ENCODE data around the gene TTC39B.

The TTC39B gene

DNA sequence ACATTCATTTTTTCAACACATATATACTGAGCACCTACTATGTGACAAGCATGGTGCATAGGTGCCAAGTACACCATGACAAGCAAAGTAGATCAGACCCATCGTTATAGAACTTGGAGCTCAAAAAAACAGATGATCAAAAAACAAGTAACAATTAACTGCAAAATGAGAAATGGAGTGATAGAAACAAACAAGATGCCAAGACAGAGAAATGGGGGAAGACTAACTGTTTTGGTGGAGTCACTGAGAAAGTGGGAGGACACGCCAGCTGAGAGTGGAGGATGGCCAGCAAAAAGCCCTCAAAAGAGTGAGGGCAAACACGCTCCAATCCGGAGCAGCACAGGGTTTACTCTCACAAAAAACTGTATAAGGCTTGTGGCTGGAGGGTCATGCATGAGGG lies 50.6 kb downstream of the TTC39B start:
- Histone ChIP-seq H3K36me3 (ENCODE audit: insufficient read depth, low read length) (no peaks in the 10 kb centered on the region), H3K4me2 (ENCODE audit: low read length) (no peak overlapping the region), H3K4me3 (ENCODE audit: low read length) (no peak overlapping the region), H3K27me3 (ENCODE audit: control insufficient read depth, insufficient read depth, low read length) (no peaks in the 10 kb centered on the region), H3K9me3 (replicated peaks; ENCODE audit: low read length) (no peaks in the 10 kb centered on the region), H3K4me1 (ENCODE audit: control insufficient read depth, insufficient read depth, low read length) (peaks cover 8% of the 10 kb centered on the region), H3K9ac (ENCODE audit: low read depth, low read length) (no peak overlapping the region)

DNA sequence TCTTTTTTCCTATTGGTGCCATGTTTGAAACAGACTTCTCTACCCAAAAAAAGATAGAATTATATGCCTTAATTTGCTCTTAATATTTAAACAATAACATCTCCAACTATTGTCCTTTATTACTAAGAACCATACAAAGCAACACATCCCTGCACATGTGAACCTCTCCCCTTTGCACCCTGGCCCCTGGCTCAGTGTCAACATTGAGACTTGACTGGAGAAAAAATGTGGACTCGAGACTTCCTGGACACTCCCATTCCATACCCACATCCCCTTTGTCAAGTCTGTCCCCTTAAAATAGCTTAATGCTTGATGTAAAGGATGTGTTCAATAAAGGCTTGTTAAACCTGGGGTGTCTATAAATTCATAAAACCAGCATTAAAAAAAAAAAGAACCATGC lies 53.2 kb downstream of the TTC39B start:
- Histone ChIP-seq H3K4me2 (ENCODE audit: low read length) (no peak overlapping the region), H3K4me3 (ENCODE audit: low read length) (no peak overlapping the region), H3K9ac (ENCODE audit: low read depth, low read length) (no peak overlapping the region), H3K9me3 (replicated peaks; ENCODE audit: low read length) (no peaks in the 10 kb centered on the region), H3K36me3 (ENCODE audit: insufficient read depth, low read length) (no peaks in the 10 kb centered on the region), H3K27me3 (ENCODE audit: control insufficient read depth, insufficient read depth, low read length) (no peaks in the 10 kb centered on the region), H3K4me1 (ENCODE audit: control insufficient read depth, insufficient read depth, low read length) (peaks cover 22% of the 10 kb centered on the region)

DNA sequence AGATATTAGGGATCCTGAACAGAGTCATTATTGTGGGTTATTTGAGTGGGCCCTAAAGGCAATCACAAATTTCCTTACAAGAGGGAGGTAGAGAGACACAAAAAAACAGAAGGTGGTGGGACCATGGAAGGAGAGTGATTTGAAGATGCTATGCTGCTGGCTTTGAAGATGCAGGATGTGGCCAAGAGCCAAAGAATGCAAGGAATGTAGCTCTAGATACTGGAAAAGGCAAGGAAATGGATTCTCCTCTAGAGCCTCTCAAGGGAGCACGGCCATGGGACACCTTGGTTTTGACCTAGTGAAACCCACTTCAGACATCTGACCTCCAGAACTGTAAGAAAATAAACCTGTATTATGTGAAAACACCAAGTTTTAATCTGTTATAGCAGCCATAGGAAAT lies 53.8 kb downstream of the TTC39B start:
- Histone ChIP-seq H3K4me1 (ENCODE audit: control insufficient read depth, insufficient read depth, low read length) (peaks cover 28% of the 10 kb centered on the region), H3K9ac (ENCODE audit: low read depth, low read length) (no peak overlapping the region), H3K4me3 (ENCODE audit: low read length) (no peak overlapping the region), H3K27me3 (ENCODE audit: control insufficient read depth, insufficient read depth, low read length) (no peaks in the 10 kb centered on the region), H3K36me3 (ENCODE audit: insufficient read depth, low read length) (no peaks in the 10 kb centered on the region), H3K9me3 (replicated peaks; ENCODE audit: low read length) (no peaks in the 10 kb centered on the region), H3K4me2 (ENCODE audit: low read length) (no peak overlapping the region)

DNA sequence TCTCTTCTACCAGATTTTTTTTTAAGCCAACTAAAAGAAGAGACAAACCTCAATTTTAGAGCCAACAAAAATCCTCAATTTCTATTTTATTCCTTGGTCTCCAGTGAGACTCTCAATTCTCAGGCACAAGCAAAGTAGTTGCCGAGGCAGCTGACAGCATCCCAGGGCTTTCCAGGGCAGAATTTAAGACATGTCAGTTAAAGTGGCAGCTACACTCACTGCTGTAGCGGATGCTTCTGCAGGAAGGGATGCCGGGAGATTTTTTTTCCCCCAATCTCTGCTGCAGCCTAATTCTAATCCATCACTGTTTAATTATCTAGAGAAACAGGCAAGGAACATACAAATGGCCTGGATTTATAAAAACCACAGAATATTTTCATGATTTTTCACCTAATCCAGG lies 57.0 kb downstream of the TTC39B start:
- no peak overlapping the region for H3K4me3 ChIP-seq (ENCODE audit: low read length)
- H3K9me3 ChIP-seq (replicated peaks; ENCODE audit: low read length): no peaks in the 10 kb centered on the region
- no peaks in the 10 kb centered on the region for H3K27me3 ChIP-seq (ENCODE audit: control insufficient read depth, insufficient read depth, low read length)
- no peaks in the 10 kb centered on the region for H3K36me3 ChIP-seq (ENCODE audit: insufficient read depth, low read length)
- peak overlapping the region; percentile 68 for H3K4me2 ChIP-seq (ENCODE audit: low read length)
- H3K9ac ChIP-seq (ENCODE audit: low read depth, low read length): peak overlapping the region; percentile 35
- peaks cover 60% of the 10 kb centered on the region for H3K4me1 ChIP-seq (ENCODE audit: control insufficient read depth, insufficient read depth, low read length)

DNA sequence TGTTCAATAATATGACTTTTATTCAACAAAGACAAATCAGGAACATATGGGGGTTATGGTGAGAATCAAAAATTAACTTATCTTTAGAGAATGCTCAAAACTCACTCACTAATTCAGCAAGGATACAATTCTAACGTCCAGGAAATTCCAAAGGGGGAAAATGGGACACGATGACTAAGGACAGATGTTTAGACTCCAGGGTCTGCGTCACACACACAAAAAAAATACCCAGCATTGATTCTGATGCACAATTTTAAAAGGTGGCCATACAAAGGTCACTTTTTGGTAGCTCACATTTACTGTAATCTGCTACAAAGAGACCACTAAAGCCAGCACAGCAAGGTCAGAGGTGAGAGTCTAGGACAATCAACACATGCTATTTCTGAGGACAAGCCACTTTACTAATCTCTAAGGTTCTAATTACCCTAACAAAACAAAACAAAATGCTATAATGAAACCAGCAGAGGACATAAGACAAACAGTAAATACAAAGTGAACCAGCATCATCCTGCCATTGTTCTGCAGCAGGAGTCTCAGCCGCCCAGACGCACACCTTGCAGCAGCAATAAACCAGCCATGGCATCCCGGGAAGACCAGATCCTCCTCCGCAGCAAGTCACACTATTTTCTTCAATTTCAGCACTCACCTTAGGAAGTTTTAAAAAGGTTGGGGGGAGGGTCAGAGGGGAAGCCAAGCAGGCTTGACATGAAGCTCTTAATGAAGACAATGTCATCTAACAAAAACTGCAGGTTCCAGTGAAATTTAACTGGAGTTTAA lies 57.8 kb downstream of the TTC39B start:
- H3K4me3 ChIP-seq (ENCODE audit: low read length): peak overlapping the region; percentile 52
- H3K36me3 ChIP-seq (ENCODE audit: insufficient read depth, low read length): no peaks in the 10 kb centered on the region
- H3K9me3 ChIP-seq (replicated peaks; ENCODE audit: low read length): no peaks in the 10 kb centered on the region
- peak overlapping the region; percentile 36 for H3K9ac ChIP-seq (ENCODE audit: low read depth, low read length)
- H3K4me2 ChIP-seq (ENCODE audit: low read length): peak overlapping the region; percentile 68
- peaks cover 68% of the 10 kb centered on the region for H3K4me1 ChIP-seq (ENCODE audit: control insufficient read depth, insufficient read depth, low read length)
- H3K27me3 ChIP-seq (ENCODE audit: control insufficient read depth, insufficient read depth, low read length): no peaks in the 10 kb centered on the region

DNA sequence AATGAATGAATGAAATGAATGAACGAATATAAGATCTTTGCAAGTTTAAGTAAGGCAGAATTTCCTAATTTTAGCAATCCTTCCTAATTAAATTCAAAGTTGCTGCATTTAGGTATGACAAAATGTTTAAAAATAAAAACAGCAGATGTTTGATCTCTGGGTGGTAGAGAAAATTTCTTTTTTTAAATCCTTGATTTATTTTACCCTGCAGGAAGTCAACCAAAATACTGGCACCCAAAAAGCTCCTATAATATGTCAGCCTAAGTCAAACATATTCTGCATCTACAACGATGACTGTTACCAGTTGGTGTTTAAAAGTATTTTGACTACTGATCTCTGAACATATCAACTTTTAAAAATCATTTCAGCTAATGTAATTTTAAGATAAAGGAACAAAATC lies 58.4 kb downstream of the TTC39B start:
- peaks cover 74% of the 10 kb centered on the region for H3K4me1 ChIP-seq (ENCODE audit: control insufficient read depth, insufficient read depth, low read length)
- H3K27me3 ChIP-seq (ENCODE audit: control insufficient read depth, insufficient read depth, low read length): no peaks in the 10 kb centered on the region
- no peaks in the 10 kb centered on the region for H3K36me3 ChIP-seq (ENCODE audit: insufficient read depth, low read length)
- H3K9me3 ChIP-seq (replicated peaks; ENCODE audit: low read length): no peaks in the 10 kb centered on the region
- H3K4me2 ChIP-seq (ENCODE audit: low read length): peak overlapping the region; percentile 68
- no peak overlapping the region for H3K4me3 ChIP-seq (ENCODE audit: low read length)
- peak overlapping the region; percentile 36 for H3K9ac ChIP-seq (ENCODE audit: low read depth, low read length)

DNA sequence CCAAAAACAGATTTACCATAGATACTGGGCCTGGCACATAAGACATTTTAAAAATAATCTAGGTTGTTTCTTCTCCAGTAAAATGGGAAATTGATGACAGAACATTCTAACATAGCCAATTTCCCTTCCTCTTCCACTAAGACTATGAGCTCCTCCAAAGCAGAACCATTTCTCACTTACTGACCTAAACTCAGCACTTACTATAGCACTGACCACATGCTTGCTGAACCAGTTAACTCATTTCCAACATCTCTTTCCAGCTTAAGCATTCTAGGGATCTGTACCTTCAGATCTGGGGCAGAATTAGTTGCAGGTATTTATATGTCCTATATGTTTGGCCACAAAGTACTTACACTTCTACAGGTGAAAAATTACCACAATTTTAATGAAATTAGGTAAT lies 58.9 kb downstream of the TTC39B start:
- H3K4me1 ChIP-seq (ENCODE audit: control insufficient read depth, insufficient read depth, low read length): peaks cover 75% of the 10 kb centered on the region
- H3K27me3 ChIP-seq (ENCODE audit: control insufficient read depth, insufficient read depth, low read length): no peaks in the 10 kb centered on the region
- no peak overlapping the region for H3K4me3 ChIP-seq (ENCODE audit: low read length)
- H3K9me3 ChIP-seq (replicated peaks; ENCODE audit: low read length): no peaks in the 10 kb centered on the region
- no peak overlapping the region for H3K9ac ChIP-seq (ENCODE audit: low read depth, low read length)
- H3K4me2 ChIP-seq (ENCODE audit: low read length): no peak overlapping the region
- no peaks in the 10 kb centered on the region for H3K36me3 ChIP-seq (ENCODE audit: insufficient read depth, low read length)

DNA sequence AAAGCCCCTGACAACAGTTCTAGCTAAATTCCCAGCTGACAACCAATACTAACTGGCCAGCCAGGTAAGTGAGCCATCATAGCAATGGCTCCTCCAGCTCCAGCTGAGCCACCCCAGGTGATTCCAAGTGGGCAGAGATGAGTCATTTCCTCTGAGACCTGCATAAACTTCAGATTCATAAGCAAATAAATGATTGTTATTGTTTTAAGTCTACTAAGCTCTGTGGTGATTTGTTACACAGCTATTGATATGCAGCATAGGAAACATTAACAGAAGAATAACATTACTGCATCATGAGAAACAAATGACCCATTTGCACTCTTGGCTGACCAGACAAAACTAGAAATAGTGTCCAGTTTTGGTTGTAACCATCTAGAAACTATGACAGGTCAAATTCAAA lies 60.3 kb downstream of the TTC39B start:
- H3K4me3 ChIP-seq (ENCODE audit: low read length): peak overlapping the region; percentile 23
- no peak overlapping the region for H3K9ac ChIP-seq (ENCODE audit: low read depth, low read length)
- peaks cover 78% of the 10 kb centered on the region for H3K4me1 ChIP-seq (ENCODE audit: control insufficient read depth, insufficient read depth, low read length)
- H3K9me3 ChIP-seq (replicated peaks; ENCODE audit: low read length): no peaks in the 10 kb centered on the region
- H3K36me3 ChIP-seq (ENCODE audit: insufficient read depth, low read length): no peaks in the 10 kb centered on the region
- peak overlapping the region; percentile 16 for H3K4me2 ChIP-seq (ENCODE audit: low read length)
- no peaks in the 10 kb centered on the region for H3K27me3 ChIP-seq (ENCODE audit: control insufficient read depth, insufficient read depth, low read length)

DNA sequence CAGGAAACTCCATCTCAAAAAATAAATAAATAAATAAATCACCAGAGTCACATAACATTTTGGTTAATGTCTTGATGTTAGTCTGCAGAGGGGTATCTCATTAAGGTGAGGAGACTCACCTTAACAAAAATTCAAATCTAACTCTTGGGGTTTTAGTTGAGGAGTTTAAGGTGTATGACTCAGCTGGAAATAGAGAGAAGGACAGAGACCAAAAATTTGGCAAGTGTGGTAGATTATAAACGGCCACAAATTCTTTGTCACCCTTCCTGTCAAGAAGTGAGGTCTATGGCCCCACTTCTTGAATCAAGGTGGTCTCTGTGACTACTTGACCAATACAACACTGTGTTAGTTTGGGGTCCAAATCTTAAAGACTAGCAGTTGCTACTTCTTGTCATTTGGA lies 60.8 kb downstream of the TTC39B start:
- Histone ChIP-seq H3K4me3 (ENCODE audit: low read length) (peak overlapping the region; percentile 23), H3K9ac (ENCODE audit: low read depth, low read length) (no peak overlapping the region), H3K4me1 (ENCODE audit: control insufficient read depth, insufficient read depth, low read length) (peaks cover 78% of the 10 kb centered on the region), H3K27me3 (ENCODE audit: control insufficient read depth, insufficient read depth, low read length) (no peaks in the 10 kb centered on the region), H3K36me3 (ENCODE audit: insufficient read depth, low read length) (no peaks in the 10 kb centered on the region), H3K4me2 (ENCODE audit: low read length) (no peak overlapping the region), H3K9me3 (replicated peaks; ENCODE audit: low read length) (no peaks in the 10 kb centered on the region)

DNA sequence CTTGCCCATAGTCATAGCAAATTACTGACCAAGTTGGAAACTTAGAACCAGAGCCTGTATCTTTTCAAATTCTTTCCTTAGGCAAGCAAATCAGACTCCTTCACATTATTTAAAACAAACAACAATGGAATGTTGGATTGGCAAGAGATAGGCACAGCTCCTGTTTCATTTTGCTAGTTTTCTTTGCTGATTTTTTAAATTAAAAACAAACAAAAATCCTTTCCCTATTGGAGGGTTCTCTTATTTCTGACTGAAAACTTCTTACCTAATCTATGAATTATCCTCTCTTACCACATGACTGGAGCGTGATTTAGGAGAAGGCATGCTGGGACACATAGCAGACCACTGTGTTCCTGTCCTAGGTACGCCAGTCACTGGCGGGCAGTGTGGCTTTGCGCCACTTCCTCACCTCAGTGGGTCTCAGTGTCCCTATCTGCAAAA lies 63.0 kb downstream of the TTC39B start:
- Histone ChIP-seq H3K9ac (ENCODE audit: low read depth, low read length) (no peak overlapping the region), H3K27me3 (ENCODE audit: control insufficient read depth, insufficient read depth, low read length) (no peaks in the 10 kb centered on the region), H3K4me1 (ENCODE audit: control insufficient read depth, insufficient read depth, low read length) (peaks cover 76% of the 10 kb centered on the region), H3K4me3 (ENCODE audit: low read length) (peak overlapping the region; percentile 11), H3K36me3 (ENCODE audit: insufficient read depth, low read length) (no peaks in the 10 kb centered on the region), H3K9me3 (replicated peaks; ENCODE audit: low read length) (no peaks in the 10 kb centered on the region), H3K4me2 (ENCODE audit: low read length) (peak overlapping the region; percentile 60)

DNA sequence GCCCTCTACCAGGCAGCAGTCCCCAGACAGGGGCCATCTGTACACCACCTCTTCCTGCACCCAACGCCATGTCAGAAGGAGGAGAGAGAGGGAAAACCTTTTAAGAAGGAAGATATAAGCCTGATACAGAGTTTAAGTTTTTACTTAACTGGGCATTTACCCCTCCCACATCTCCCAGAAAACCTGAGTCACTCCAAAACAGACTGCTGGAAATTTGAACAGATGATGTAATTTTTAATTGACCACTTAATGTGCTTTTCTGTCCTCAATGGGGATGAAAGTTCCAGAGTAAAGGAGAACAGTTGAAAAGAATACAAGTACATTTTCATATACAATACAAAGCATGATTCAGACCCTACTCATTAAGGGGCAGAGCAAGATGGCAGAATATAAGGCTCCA lies 63.9 kb downstream of the TTC39B start:
- Histone ChIP-seq H3K36me3 (ENCODE audit: insufficient read depth, low read length) (no peaks in the 10 kb centered on the region), H3K9me3 (replicated peaks; ENCODE audit: low read length) (no peaks in the 10 kb centered on the region), H3K27me3 (ENCODE audit: control insufficient read depth, insufficient read depth, low read length) (no peaks in the 10 kb centered on the region), H3K4me2 (ENCODE audit: low read length) (peak overlapping the region; percentile 60), H3K4me3 (ENCODE audit: low read length) (no peak overlapping the region), H3K9ac (ENCODE audit: low read depth, low read length) (no peak overlapping the region), H3K4me1 (ENCODE audit: control insufficient read depth, insufficient read depth, low read length) (peaks cover 66% of the 10 kb centered on the region)

DNA sequence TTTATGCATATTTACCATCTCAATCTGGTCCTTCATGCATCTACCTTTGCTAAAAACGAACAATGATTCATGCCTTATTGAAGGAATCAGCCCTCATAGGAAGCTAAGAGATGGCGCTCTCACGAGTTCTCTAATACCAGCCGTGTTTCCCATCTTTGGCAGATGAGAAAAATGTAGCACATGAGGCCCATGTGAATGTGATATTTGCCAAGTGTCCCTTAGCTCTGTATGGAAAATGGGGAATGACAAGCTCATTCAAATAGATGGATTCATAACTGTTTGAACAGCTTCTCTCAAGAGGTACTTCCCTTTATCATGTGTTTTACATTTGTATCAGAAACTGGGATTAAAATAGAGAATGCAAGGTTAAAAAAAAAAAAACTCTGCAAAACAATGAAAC lies 66.1 kb downstream of the TTC39B start:
- H3K4me2 ChIP-seq (ENCODE audit: low read length): no peak overlapping the region
- no peaks in the 10 kb centered on the region for H3K27me3 ChIP-seq (ENCODE audit: control insufficient read depth, insufficient read depth, low read length)
- H3K36me3 ChIP-seq (ENCODE audit: insufficient read depth, low read length): no peaks in the 10 kb centered on the region
- H3K9ac ChIP-seq (ENCODE audit: low read depth, low read length): no peak overlapping the region
- H3K9me3 ChIP-seq (replicated peaks; ENCODE audit: low read length): peaks cover 3% of the 10 kb centered on the region
- no peak overlapping the region for H3K4me3 ChIP-seq (ENCODE audit: low read length)
- H3K4me1 ChIP-seq (ENCODE audit: control insufficient read depth, insufficient read depth, low read length): peaks cover 45% of the 10 kb centered on the region
